Neural cell (in vitro differentiated cells): ENCODE results near the gene SPOCK3.

Experiments used
- CTCF ChIP-seq: fragments of 450-650 bp; IDR thresholded peaks from 2 replicates; pipeline ENCODE4 v1.5.1; 2014; ENCODE audit warnings: antibody characterized with exemption, mild to moderate bottlenecking, moderate library complexity; ENCODE audit not compliant: poor library complexity, severe bottlenecking
- EP300 ChIP-seq: fragments of 450-650 bp; conservative IDR thresholded peaks from 2 replicates; pipeline ENCODE4 v1.6.1; 2014; ENCODE audit warnings: antibody characterized with exemption, mild to moderate bottlenecking, moderate library complexity; ENCODE audit not compliant: poor library complexity, severe bottlenecking
- EZH2 ChIP-seq: fragments of 200-600, 300-800 bp; shearing (Covaris generic), sonication (generic); IDR thresholded peaks from 2 replicates; pipeline ENCODE4 v1.6.1; 2014; ENCODE audit warnings: antibody characterized with exemption, low read length, borderline replicate concordance, mild to moderate bottlenecking; ENCODE audit not compliant: insufficient read depth, poor library complexity, severe bottlenecking
- MXI1 ChIP-seq: fragments of 450-650 bp; conservative IDR thresholded peaks from 2 replicates; pipeline ENCODE4 v1.6.1; 2014; ENCODE audit warnings: antibody characterized with exemption, mild to moderate bottlenecking; ENCODE audit not compliant: poor library complexity, severe bottlenecking
- POLR2AphosphoS5 ChIP-seq: IDR thresholded peaks from 2 replicates; pipeline ENCODE4 v1.6.1; 2012
- REST ChIP-seq: IDR thresholded peaks from 2 replicates; pipeline ENCODE4 v1.6.1; 2012; ENCODE audit warnings: borderline replicate concordance
- TAF1 ChIP-seq: IDR thresholded peaks from 2 replicates; pipeline ENCODE4 v1.6.1; 2012; ENCODE audit warnings: low read depth

- TF ChIP-seq CTCF (no peak), REST (no peak), EZH2 (no peak), MXI1 (no peak), POLR2AphosphoS5 (no peak), EP300 (no peak), TAF1 (no peak)
These were observed 244.4 kb downstream of the SPOCK3 start for GRCh38 chr4:166989886-166990285.
